OCI-LY3 (cell line): ENCODE data around the gene PLEKHA6.

Experiments
- EZH2phosphoT487 ChIP-seq: fragments of 200-600 bp; shearing (Covaris generic); IDR thresholded peaks from 2 replicates; pipeline ENCODE4 v1.6.1; 2018; ENCODE audit warnings: antibody characterized with exemption, mixed run types, low read depth
- TF ChIP-seq, protein P1 (sequence below): fragments of 200-600, 300-600 bp; sonication (generic); IDR thresholded peaks from 2 replicates; pipeline ENCODE4 v1.5.1; 2014; ENCODE audit warnings: antibody characterized with exemption, low read length, low read depth

GRCh38 chr1:204383163-204383904 is 23.6 kb upstream of the PLEKHA6 start:
- TF ChIP-seq, protein P1, sequence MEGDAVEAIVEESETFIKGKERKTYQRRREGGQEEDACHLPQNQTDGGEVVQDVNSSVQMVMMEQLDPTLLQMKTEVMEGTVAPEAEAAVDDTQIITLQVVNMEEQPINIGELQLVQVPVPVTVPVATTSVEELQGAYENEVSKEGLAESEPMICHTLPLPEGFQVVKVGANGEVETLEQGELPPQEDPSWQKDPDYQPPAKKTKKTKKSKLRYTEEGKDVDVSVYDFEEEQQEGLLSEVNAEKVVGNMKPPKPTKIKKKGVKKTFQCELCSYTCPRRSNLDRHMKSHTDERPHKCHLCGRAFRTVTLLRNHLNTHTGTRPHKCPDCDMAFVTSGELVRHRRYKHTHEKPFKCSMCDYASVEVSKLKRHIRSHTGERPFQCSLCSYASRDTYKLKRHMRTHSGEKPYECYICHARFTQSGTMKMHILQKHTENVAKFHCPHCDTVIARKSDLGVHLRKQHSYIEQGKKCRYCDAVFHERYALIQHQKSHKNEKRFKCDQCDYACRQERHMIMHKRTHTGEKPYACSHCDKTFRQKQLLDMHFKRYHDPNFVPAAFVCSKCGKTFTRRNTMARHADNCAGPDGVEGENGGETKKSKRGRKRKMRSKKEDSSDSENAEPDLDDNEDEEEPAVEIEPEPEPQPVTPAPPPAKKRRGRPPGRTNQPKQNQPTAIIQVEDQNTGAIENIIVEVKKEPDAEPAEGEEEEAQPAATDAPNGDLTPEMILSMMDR = no peak; the same call in 1 of the 2 replicates
- TF ChIP-seq EZH2phosphoT487 = no peak
